ENCODE results near the gene AKT1S1.

The AKT1S1 gene

DNA sequence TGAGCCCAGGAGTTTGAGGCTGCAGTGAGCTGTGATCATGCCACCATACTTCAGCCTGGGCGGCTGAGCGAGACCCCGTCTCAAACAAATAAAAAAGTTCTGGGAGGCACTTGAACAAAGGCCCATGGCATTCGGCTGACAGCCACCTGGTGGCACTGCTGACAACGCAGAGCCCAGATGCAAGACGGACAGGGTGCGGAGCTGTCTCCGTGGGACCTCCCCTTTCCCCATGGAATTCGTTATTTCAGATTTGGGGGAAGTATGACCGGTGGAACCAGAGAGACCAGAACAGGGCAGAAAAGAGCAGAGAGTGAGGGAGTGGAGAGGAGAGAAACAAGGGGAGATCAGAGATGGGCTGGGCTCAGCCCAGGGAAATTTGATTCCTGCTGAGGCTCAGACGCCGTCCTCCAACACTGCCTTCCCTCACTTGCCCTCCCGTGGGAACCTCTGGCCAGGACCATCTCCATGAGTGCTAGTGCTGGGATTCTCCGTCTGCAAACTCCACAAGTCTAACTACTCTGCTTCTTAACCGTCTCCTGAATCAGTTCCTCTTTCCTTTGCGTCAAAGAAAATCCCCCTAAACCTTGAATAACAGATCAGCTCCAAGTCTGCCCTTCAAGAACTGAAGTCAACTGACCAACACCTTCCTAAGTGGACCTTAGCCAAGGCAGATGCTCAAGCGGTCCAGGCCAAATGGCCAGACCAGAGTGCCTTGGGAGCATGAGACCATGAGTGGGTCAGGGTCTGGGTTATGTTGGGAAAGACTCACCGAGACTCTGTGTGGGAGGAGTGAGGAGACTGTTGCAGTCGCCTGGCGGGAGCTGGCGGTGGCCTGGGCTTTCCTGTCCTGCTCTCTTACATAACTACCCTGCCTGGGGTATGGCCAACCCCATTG lies 39.9 kb upstream of the AKT1S1 start:
- Histone ChIP-seq H3K4me3 (ENCODE audit: low read length) (no peak overlapping the region), H3K4me2 (ENCODE audit: low read length) (no peak overlapping the region), H3K4me1 (ENCODE audit: control insufficient read depth, insufficient read depth, low read length) (peaks cover 8% of the 10 kb centered on the region), H3K36me3 (ENCODE audit: insufficient read depth, low read length) (peaks cover 56% of the 10 kb centered on the region), H3K9ac (ENCODE audit: low read depth, low read length) (no peak overlapping the region), H3K27me3 (ENCODE audit: control insufficient read depth, insufficient read depth, low read length) (no peaks in the 10 kb centered on the region), H3K9me3 (replicated peaks; ENCODE audit: low read length) (no peaks in the 10 kb centered on the region)

DNA sequence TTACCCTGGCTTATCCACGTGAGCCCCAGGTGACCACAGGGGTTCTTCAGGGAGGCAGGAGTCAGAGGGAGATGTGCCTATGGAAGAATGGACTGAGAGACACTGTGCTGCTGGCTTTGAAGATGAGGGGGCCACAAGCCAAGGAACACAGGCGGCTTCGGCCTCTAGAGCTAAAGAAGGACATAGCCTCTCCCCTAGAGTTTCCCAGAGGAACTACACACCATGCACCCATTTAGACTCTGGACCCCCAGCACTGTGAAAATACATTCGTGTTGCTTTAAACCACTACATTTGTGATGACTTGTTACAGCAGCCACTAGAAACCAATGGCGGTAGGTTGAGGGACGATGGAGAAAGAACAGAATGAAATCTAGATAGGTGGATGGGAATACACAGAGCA lies 38.1 kb upstream of the AKT1S1 start:
- H3K36me3 ChIP-seq (ENCODE audit: insufficient read depth, low read length): peaks cover 55% of the 10 kb centered on the region
- no peak overlapping the region for H3K4me3 ChIP-seq (ENCODE audit: low read length)
- H3K27me3 ChIP-seq (ENCODE audit: control insufficient read depth, insufficient read depth, low read length): no peaks in the 10 kb centered on the region
- no peaks in the 10 kb centered on the region for H3K4me1 ChIP-seq (ENCODE audit: control insufficient read depth, insufficient read depth, low read length)
- H3K9ac ChIP-seq (ENCODE audit: low read depth, low read length): no peak overlapping the region
- no peak overlapping the region for H3K4me2 ChIP-seq (ENCODE audit: low read length)
- H3K9me3 ChIP-seq (replicated peaks; ENCODE audit: low read length): no peaks in the 10 kb centered on the region

DNA sequence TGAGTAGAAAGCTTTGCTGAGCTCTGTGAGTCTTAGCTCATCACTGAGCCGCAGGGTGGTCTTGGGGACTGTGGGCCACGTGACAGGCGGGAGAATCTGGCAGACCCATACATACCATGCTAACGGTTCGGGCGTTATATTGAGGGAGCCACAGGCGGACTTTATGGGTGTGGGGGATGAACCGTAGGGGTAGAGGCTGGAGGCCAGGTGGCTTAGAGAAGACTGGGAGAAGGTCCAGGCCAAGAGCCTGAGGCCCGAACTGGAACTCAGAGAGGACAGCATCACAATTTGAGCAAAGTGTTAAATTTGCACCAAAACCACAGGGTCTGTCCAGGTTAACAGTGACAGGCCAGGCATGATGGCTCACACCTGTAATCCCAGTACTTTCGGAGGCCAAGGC lies 36.6 kb upstream of the AKT1S1 start:
- Histone ChIP-seq H3K4me1 (ENCODE audit: control insufficient read depth, insufficient read depth, low read length) (no peaks in the 10 kb centered on the region), H3K4me3 (ENCODE audit: low read length) (no peak overlapping the region), H3K4me2 (ENCODE audit: low read length) (no peak overlapping the region), H3K27me3 (ENCODE audit: control insufficient read depth, insufficient read depth, low read length) (no peaks in the 10 kb centered on the region), H3K9ac (ENCODE audit: low read depth, low read length) (no peak overlapping the region), H3K36me3 (ENCODE audit: insufficient read depth, low read length) (peaks cover 59% of the 10 kb centered on the region), H3K9me3 (replicated peaks; ENCODE audit: low read length) (no peaks in the 10 kb centered on the region)

DNA sequence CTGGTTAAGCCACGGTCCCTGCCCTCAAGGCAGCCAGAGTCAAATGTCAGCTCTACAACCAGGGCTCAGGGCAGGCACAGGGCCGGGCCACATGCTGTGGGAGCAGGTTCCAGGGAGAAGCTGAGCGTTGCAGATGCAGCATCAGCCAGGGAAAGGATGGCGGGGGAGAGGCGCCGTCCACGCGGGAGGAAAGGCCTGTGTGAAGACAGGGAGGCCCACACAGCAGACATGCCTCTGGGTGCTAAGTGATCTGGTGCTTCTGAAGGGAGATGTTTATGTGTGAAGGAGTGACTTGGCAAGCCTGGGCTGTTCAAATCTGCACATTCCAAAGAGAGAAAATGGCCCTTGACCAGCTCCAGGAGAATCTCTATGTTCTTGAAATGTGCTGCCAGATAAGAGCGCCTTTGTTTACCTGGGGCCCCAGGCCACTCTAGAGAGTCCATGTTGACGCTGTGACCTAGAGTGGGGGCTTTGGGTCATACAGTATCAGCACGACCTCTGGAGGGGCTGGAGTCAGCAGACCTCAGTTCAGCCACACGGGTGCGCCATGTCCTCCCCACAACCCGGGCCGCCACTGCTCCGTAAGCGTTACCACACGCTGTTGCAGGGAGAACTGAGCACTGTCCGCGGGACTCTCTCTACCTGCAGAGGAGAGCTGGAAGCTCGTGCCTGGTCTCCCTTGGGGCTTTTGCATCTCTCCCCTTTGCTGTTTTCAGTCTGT lies 36.0 kb upstream of the AKT1S1 start:
- Histone ChIP-seq H3K36me3 (ENCODE audit: insufficient read depth, low read length) (peaks cover 60% of the 10 kb centered on the region), H3K4me1 (ENCODE audit: control insufficient read depth, insufficient read depth, low read length) (no peaks in the 10 kb centered on the region), H3K27me3 (ENCODE audit: control insufficient read depth, insufficient read depth, low read length) (no peaks in the 10 kb centered on the region), H3K9ac (ENCODE audit: low read depth, low read length) (no peak overlapping the region), H3K4me2 (ENCODE audit: low read length) (no peak overlapping the region), H3K4me3 (ENCODE audit: low read length) (no peak overlapping the region), H3K9me3 (replicated peaks; ENCODE audit: low read length) (no peaks in the 10 kb centered on the region)

DNA sequence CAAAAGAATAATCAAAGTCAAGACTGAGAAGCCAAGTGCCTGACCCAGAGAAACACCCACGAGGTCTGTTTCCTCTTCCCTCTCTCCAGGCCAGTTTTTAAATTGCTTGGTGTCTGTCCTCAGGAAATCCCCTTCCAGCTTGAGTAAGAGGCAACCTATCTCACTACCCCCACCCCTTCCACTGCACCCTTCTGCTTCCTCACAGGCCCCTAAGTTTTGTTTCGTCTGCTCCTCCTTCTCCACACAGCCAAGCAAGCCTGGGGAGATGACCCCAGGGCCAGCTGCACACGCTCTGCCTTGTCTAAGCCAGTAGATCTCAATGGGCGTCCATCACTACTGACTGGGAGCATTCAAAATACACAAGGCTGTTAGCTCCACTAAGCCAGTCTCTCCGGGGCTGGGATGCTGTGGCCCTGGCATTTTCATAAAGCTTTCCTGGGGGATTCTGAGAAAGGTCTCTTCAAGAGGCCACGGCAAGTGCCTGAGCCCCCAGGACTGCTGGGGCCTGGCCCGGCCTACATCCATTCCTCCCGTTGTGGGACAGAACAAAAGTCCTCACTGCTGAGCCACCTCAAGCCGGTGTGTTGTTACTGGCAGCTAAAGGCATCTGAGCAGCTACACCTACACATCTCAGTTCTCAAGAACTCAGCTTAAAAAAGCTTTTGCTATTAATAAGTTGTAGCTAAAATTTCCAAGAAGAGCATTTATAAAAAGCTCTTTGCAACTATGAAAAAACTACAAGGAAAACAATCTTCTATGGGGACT lies 34.4 kb upstream of the AKT1S1 start:
- Histone ChIP-seq H3K4me2 (ENCODE audit: low read length) (no peak overlapping the region), H3K4me3 (ENCODE audit: low read length) (no peak overlapping the region), H3K27me3 (ENCODE audit: control insufficient read depth, insufficient read depth, low read length) (no peaks in the 10 kb centered on the region), H3K4me1 (ENCODE audit: control insufficient read depth, insufficient read depth, low read length) (no peaks in the 10 kb centered on the region), H3K36me3 (ENCODE audit: insufficient read depth, low read length) (peaks cover 60% of the 10 kb centered on the region), H3K9ac (ENCODE audit: low read depth, low read length) (no peak overlapping the region), H3K9me3 (replicated peaks; ENCODE audit: low read length) (no peaks in the 10 kb centered on the region)

DNA sequence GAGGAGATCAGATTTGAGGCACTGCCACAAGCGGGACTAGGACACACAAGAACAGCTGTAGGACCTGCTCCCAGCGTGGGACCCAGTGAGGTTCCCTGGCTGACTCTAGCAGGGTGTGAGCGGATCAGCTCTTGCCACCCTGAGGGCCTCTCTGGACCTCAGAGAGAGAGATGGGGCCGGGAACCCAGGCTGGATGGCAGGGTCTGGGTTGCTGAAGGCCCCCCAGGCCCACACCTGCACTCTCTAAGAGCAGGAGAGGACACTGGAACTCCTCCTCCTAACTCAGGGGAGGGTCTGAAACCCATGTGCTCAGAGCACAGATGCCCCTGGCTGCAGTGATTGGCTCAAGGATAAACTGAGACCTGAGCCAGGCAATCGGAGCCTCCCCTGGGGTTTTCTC lies 33.0 kb upstream of the AKT1S1 start:
- Histone ChIP-seq H3K36me3 (ENCODE audit: insufficient read depth, low read length) (peaks cover 55% of the 10 kb centered on the region), H3K9ac (ENCODE audit: low read depth, low read length) (no peak overlapping the region), H3K4me3 (ENCODE audit: low read length) (no peak overlapping the region), H3K27me3 (ENCODE audit: control insufficient read depth, insufficient read depth, low read length) (no peaks in the 10 kb centered on the region), H3K4me2 (ENCODE audit: low read length) (no peak overlapping the region), H3K9me3 (replicated peaks; ENCODE audit: low read length) (no peaks in the 10 kb centered on the region), H3K4me1 (ENCODE audit: control insufficient read depth, insufficient read depth, low read length) (no peaks in the 10 kb centered on the region)

DNA sequence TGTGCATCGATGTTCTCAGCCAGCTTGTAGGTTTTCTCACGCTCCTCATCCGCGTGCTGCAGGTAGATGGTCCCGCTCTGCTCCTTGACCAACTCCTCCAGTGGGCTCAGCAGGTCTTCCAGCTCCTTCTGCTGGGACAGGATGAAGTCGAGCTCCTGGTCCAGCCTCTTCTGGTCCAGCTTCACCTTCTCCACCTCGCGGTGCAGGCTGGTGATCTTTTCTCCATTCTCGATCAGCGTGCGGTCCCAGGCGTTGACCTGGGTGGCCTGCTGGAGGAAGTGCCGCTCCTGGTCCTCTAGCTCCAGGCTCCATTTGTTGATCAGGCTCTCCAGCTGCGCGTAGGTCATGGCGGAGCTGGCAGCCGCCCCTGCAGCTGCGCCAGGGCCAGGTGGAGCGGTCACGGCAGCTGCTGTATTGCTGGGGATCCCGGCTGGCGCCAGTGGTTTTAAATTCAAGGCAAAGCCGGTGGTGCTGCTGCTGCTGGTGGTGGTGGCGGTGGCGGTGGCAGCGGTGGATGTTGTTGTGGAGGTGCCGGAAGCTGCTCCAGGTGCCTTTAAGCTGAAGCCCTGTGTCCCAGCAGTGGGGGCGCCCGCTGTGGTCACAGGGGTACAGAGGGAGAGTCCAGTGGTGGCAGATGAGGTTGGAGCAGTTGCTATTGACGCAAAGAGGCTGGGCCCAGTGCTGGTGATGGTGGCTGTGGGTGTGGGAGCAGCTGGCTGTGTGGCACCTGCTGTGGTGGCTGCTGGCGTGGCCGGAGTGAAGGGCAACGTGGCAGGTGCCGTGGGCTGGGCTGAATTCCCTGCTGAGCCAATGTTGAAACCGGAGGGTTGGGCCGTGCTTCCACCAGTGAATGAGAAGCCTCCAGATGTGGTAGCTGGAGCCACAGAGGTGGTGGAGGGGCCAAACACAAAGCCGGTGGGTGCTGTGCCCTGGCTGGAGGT lies 31.6 kb upstream of the AKT1S1 start:
- no peaks in the 10 kb centered on the region for H3K27me3 ChIP-seq (ENCODE audit: control insufficient read depth, insufficient read depth, low read length)
- no peaks in the 10 kb centered on the region for H3K9me3 ChIP-seq (replicated peaks; ENCODE audit: low read length)
- peaks cover 47% of the 10 kb centered on the region for H3K36me3 ChIP-seq (ENCODE audit: insufficient read depth, low read length)
- no peak overlapping the region for H3K9ac ChIP-seq (ENCODE audit: low read depth, low read length)
- no peak overlapping the region for H3K4me3 ChIP-seq (ENCODE audit: low read length)
- no peak overlapping the region for H3K4me2 ChIP-seq (ENCODE audit: low read length)
- H3K4me1 ChIP-seq (ENCODE audit: control insufficient read depth, insufficient read depth, low read length): no peaks in the 10 kb centered on the region

DNA sequence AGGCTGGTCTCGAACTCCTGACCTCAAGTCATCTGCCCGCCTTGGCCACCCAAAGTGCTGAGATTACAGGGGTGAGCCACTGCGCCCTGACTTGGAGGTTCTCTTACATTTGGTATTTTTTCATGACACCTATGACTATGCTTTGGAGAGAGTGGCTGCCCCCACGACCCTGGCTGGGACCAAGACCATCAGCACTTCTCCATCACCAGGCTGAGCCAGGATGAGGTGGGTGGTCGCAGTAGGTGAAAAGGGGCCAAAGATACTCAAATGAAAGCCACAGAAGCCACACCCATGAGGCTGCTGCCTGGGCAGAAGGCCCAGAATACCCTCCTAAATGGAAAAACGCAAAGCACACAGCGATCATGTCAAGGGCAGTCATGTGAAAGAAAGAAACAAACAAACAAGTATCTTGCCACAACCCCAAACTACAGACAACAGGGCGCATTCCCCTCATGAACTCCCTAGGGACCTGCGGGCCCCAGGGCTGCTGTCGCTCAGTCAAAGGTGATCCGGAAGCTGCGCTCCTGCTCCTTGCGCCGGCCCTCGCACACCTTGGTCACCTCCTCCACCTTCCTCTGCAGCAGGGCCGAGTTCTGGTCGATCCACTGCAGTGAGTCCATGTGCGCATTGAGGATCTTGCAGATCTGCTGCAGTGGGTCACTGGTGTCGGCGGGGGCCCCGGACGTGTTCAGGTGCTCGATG lies 30.7 kb upstream of the AKT1S1 start:
- no peak overlapping the region for H3K9ac ChIP-seq (ENCODE audit: low read depth, low read length)

DNA sequence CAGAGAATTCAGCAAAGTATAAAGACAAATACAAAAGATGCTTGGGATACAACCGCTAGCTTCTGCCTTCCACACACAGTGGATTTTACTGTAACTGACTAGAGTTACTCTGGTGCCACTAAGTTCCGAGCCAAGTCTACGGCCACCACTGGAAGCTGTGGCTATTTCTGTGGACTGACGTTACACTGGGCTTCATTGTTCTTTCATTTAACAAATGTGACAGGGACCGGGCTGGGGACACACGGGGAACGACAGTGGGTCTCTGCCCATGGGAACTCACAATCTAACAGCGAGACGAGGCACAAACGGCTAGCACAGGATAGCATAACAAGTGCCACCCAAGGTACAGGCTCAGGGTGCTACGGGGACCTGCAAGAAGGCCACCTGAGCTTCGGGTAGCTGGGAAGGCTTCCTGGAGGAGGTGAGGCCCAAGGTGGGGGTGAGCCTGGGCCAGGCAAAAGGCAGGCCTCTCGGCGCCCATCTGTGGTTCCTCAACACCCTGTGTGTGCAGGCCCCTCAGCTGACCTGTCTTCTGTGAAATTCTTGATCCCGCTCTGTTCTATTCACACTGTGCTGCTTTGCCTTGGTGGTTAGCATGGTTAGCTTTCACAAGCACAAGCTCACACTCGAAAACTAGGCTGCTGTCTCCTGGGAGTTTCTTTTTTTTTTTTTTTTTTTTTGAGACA lies 29.9 kb upstream of the AKT1S1 start:
- H3K4me2 ChIP-seq (ENCODE audit: low read length): no peak overlapping the region
- no peaks in the 10 kb centered on the region for H3K4me1 ChIP-seq (ENCODE audit: control insufficient read depth, insufficient read depth, low read length)
- H3K4me3 ChIP-seq (ENCODE audit: low read length): no peak overlapping the region

More for the DNA sequence above, 30.7 kb upstream of the AKT1S1 start:
- H3K9me3 ChIP-seq (replicated peaks; ENCODE audit: low read length): no peaks in the 10 kb centered on the region
- H3K36me3 ChIP-seq (ENCODE audit: insufficient read depth, low read length): peaks cover 39% of the 10 kb centered on the region
- no peaks in the 10 kb centered on the region for H3K27me3 ChIP-seq (ENCODE audit: control insufficient read depth, insufficient read depth, low read length)
- H3K4me1 ChIP-seq (ENCODE audit: control insufficient read depth, insufficient read depth, low read length): no peaks in the 10 kb centered on the region
- no peak overlapping the region for H3K4me3 ChIP-seq (ENCODE audit: low read length)
- no peak overlapping the region for H3K4me2 ChIP-seq (ENCODE audit: low read length)

DNA sequence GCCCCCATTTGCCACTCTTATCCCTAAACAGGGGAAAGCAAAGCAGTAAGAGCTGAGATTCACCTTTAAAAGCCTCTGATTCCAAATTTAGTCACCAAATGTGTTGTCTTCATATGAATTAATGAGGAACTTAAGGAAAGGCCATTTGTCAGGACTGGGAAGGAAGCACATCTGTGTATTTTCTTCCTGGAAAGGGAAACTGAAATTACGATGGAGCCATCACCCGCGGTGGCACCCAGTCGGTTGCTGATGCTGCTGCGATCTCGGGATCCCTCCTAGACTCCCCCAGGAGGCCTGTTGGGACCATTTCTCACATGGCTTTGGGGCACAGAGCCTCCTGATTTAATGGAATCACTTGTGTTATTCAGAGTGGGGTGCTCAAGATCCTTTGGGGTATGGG lies 27.0 kb upstream of the AKT1S1 start:
- Histone ChIP-seq H3K4me3 (ENCODE audit: low read length) (no peak overlapping the region), H3K4me1 (ENCODE audit: control insufficient read depth, insufficient read depth, low read length) (no peaks in the 10 kb centered on the region), H3K4me2 (ENCODE audit: low read length) (no peak overlapping the region), H3K36me3 (ENCODE audit: insufficient read depth, low read length) (peaks cover 21% of the 10 kb centered on the region), H3K9ac (ENCODE audit: low read depth, low read length) (no peak overlapping the region), H3K27me3 (ENCODE audit: control insufficient read depth, insufficient read depth, low read length) (no peaks in the 10 kb centered on the region), H3K9me3 (replicated peaks; ENCODE audit: low read length) (no peaks in the 10 kb centered on the region)

More for the DNA sequence above, 29.9 kb upstream of the AKT1S1 start:
- Histone ChIP-seq H3K9me3 (replicated peaks; ENCODE audit: low read length) (no peaks in the 10 kb centered on the region), H3K9ac (ENCODE audit: low read depth, low read length) (no peak overlapping the region), H3K36me3 (ENCODE audit: insufficient read depth, low read length) (peaks cover 33% of the 10 kb centered on the region), H3K27me3 (ENCODE audit: control insufficient read depth, insufficient read depth, low read length) (no peaks in the 10 kb centered on the region)
